ENCODE data around the gene CIROP. TPM values are rescaled to one million over a fixed set of nuclear protein-coding genes. Genes with fewer than 3 reads are reported as not detected.

CIROP gene
- total and polyA plus RNA-seq, 9 of the 15 experiments (the other 6 are each of a cell fraction or from before 2014, with no cell fraction given), result not detected

GRCh38 chr14:23143911-23144310 lies 39.1 kb upstream of the CIROP start:
- no TSS peak for BruUV-seq (replicated peaks)
- Histone ChIP-seq H3K9ac (ENCODE audit: insufficient read depth in 1 of 2, low read depth in 2 of 2, low read length in 2 of 2) (no peak overlapping the region), H2AFZ (ENCODE audit: low read depth, low read length) (no peak overlapping the region), H3K27ac (ENCODE audit: extremely low read depth, low read depth, low read length) (no peak overlapping the region), H4K20me1 (replicated peaks; ENCODE audit: control insufficient read depth, insufficient read depth, low read length) (no peaks in the 10 kb centered on the region), H3K9me3 (replicated peaks; ENCODE audit: control insufficient read depth, insufficient read depth, low read depth, low read length) (no peaks in the 10 kb centered on the region), H3K4me1 (replicated peaks in 1 of 2; ENCODE audit: control insufficient read depth in 2 of 2, insufficient read depth in 2 of 2, low read length in 2 of 2) (peaks cover 28 to 41% of the 10 kb centered on the region in 2 experiments; a peak in 4 of 5 replicates), H3K27me3 (ENCODE audit: control insufficient read depth in 2 of 2, insufficient read depth in 2 of 2, low read length in 2 of 2) (no peaks in the 10 kb centered on the region), H3K9me1 (ENCODE audit: control insufficient read depth, insufficient read depth, low read length) (no peaks in the 10 kb centered on the region), H3K4me2 (ENCODE audit: insufficient read depth, low read length) (no peak overlapping the region), H3K79me2 (ENCODE audit: control insufficient read depth, insufficient read depth, low read length) (no peaks in the 10 kb centered on the region), H3K4me3 (no peak overlapping the region), H3K36me3 (ENCODE audit: control insufficient read depth, insufficient read depth, low read length) (peaks cover 5% of the 10 kb centered on the region; the same call in 1 of the 3 replicates)
- in situ Hi-C loops (cut with MboI) (no loop called here), intact Hi-C loops (cut with micrococcal nuclease) (no loop called here)
- POLR2A ChIA-PET, result interaction anchor here (1.4 kb wide), 1 partner anchor 9 kb away, joined by 3 read pairs; no protein-coding TSS in a partner anchor
- CTCF ChIA-PET (ENCODE audit: low intra/inter-chr PET ratio), result no interaction called here
- 78% methylated on average over 1 of the region's 1 CpG for WGBS (ENCODE audit: insufficient coverage, low coverage, missing lambda C conversion rate)
- TF ChIP-seq, protein P1, sequence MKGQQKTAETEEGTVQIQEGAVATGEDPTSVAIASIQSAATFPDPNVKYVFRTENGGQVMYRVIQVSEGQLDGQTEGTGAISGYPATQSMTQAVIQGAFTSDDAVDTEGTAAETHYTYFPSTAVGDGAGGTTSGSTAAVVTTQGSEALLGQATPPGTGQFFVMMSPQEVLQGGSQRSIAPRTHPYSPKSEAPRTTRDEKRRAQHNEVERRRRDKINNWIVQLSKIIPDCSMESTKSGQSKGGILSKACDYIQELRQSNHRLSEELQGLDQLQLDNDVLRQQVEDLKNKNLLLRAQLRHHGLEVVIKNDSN (CRISPR knock-in tag; IDR thresholded peaks at IDR 0.05), result no peak
- TF ChIP-seq ZFX (CRISPR knock-in tag; IDR thresholded peaks at IDR 0.05), result no peak
- TF ChIP-seq GTF2A2 (tag; IDR thresholded peaks at IDR 0.05), result no peak
- TF ChIP-seq PURB (CRISPR knock-in tag; IDR thresholded peaks at IDR 0.05; ENCODE audit: low read depth), result no peak
- TF ChIP-seq NFATC3 (IDR thresholded peaks at IDR 0.05), result no peak
- no peak for TF ChIP-seq TRIM24 (IDR thresholded peaks at IDR 0.05)
- no peak for TF ChIP-seq ZNF146 (CRISPR knock-in tag; IDR thresholded peaks at IDR 0.05; ENCODE audit: unreplicated experiment)
- no peak for TF ChIP-seq IFI16 (CRISPR knock-in tag; IDR thresholded peaks at IDR 0.05)
- no peak for TF ChIP-seq STAT6 (CRISPR knock-in tag; IDR thresholded peaks at IDR 0.05)
- ATAC-seq, result no peak
- FAIRE-seq, result no peak
- no peak for DNase-seq (ENCODE audit: extremely low read depth in 1 of 4, low spot score in 3 of 4)

Measured in K562 (cell line).